ENCODE measurements around the gene SPATA2L.
A peak's percentile ranks its signal among the peaks of the same experiment; 100 is the strongest.

SPATA2L gene

DNA sequence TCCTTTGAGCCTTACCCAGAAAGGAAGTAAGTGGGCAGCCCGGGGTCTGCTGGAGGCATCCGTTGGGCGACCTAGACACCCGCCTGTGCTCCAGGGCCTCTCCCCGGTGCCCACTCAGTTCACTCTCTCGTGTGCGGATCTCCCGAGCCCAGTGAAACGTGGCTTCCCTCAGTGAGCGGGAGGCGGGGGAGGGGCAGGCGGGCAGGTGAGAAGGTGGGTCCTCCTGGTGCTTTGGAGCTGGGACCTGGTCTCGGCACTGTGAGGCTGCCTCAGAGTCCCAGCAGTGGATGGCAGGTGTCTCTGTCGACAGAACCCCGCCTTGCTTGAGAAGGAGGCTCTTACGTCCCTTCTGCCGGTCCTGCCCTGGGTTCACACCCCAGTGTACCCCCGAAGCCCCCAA, 27.8 kb upstream of the SPATA2L start:
- no peak for DNase-seq (ENCODE audit: low read depth)

- no peak for DNase-seq (ENCODE audit: low read depth)
Measured at GRCh38 chr16:89727406-89728120, 26.1 kb upstream of the SPATA2L start.

- DNase-seq (ENCODE audit: low read depth): peak; percentile 63
Measured at GRCh38 chr16:89723279-89724250, 22.1 kb upstream of the SPATA2L start.

DNA sequence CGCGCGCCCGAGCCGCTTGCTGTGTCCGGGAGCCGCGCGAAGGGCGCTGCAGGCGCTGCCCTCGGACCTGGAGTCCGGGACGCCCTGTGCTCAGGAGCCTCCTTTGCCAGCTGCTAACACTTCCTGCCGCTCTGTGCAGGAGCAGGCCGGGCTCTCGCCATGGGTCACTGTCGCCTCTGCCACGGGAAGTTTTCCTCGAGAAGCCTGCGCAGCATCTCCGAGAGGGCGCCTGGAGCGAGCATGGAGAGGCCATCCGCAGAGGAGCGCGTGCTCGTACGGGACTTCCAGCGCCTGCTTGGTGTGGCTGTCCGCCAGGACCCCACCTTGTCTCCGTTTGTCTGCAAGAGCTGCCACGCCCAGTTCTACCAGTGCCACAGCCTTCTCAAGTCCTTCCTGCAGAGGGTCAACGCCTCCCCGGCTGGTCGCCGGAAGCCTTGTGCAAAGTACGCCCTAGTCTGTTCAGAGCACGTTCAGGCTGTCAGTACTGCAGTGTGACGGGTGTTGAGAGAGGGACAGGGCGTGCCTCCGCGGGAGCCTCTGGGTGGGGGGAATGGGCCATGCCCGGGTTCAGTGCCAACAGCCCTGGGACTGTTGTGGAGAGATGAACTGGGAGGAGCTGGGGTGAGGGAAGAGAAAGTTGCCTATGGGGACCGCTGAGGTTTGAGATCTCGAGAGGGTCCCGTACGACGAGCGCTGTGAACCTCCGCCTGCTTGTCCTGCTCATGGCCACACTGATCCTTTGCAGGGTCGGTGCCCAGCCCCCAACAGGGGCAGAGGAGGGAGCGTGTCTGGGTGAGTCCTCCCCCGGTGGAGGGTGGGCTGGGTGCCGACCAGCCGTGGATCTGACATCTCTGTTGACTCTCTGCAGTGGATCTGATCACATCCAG, 21.1 kb upstream of the SPATA2L start:
- peak; percentile 51 for DNase-seq (ENCODE audit: low read depth)

DNA sequence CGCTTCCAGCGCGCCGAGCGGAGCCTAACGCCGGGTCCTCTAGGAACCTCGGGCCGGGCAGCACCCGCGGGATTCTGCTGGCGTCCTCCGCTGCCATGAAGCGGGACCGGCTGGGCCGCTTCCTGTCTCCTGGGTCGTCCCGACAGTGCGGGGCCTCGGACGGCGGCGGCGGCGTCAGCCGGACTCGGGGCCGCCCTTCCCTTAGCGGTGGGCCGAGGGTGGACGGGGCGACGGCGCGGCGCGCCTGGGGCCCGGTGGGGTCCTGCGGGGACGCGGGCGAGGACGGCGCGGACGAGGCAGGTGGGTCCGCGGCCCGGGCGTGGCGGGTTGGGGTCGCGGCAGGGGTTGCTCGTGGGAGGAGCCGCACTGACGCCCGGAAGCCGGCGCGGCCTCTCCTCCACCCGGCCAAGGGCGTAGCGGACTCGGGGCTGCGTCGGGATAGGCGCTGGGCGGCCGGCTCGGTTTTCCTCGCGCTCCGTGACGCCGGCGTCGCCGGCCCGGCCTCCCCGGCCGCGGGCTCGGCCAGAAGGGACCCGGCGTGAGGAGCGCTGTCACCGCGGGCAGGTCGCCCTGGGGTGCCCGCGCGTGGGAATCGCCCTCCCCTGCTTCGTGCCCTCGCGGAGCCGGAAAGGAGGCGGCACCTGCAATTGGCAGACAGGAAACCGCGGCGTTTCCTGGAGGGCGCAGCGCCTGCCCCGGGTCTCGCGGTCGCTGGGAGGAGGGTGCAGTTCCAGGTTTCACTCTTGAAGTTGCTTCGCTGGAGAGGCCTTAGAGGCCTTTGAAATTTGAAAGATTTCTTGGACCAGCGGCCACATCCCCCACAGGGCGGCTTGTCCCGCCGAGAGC, 20.3 kb upstream of the SPATA2L start:
- peak; percentile 87 for DNase-seq (ENCODE audit: low read depth)

DNA sequence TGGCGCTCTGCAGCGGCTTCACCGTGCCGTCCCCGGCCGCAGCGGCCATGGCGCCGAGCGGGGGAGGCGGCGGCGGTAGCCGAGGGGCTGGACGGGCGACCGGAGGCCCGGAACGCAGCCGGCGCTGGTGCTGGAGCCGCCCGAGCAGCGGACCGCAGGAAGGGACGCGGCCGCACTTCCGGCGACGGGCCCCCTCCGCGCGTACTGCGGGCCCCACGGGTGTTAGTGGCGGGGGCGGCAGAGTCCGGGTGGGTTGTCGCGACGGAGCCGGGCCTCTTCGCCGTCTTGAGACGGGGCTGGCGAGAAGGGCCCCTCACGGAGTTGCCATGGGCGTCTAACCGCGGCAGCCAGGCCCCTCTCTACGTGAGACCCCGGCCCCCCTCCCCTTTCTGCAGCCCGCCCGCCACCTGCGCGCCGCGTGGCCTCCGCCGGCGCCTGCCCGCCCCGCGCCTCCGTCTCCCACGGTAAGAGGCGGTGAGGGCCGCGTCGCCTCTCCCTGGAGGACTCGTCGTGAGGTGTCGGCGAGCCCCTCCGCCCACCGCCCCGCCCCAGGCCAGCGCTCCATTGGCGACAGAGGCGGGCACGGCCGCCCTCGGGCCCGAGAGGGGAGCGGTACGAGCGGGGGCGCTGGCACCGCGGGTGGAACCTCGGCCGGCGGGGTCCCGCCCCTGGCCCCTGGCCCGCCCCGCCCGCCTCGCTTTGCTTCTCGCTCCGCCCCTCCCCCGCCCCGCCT, 19.5 kb upstream of the SPATA2L start, which contains the start of the genes VPS9D1 and ZNF276:
Gene VPS9D1 (minus strand): TSS at position 86 of the 733 bp plus-strand sequence. CDS start 37 bp downstream, at position 49.
Gene ZNF276 (plus strand): TSS at position 725 of the 733 bp plus-strand sequence. CDS start 104 bp downstream, outside the sequence.
- peak; percentile 82 for DNase-seq (ENCODE audit: low read depth)

DNA sequence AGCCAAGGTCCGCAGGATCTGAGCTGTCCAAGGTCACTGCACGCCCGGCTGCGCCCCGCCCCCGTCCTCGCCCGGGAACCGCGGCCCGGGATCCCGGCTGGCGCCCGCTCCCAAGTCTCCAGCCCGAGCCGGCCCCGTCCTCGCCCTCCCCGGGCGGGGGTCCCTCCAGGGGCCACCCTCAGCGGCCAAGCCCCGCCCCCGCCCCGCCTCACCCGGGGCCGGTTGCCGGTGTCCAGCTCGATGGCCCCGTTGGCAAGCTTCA, 19.0 kb upstream of the SPATA2L start:
- DNase-seq (ENCODE audit: low read depth): no peak

GRCh38 chr16:89717688-89718505, 16.4 kb upstream of the SPATA2L start:
- no peak for DNase-seq (ENCODE audit: low read depth)

- no peak for DNase-seq (ENCODE audit: low read depth)
Measured at GRCh38 chr16:89716916-89717687, 15.6 kb upstream of the SPATA2L start.

DNA sequence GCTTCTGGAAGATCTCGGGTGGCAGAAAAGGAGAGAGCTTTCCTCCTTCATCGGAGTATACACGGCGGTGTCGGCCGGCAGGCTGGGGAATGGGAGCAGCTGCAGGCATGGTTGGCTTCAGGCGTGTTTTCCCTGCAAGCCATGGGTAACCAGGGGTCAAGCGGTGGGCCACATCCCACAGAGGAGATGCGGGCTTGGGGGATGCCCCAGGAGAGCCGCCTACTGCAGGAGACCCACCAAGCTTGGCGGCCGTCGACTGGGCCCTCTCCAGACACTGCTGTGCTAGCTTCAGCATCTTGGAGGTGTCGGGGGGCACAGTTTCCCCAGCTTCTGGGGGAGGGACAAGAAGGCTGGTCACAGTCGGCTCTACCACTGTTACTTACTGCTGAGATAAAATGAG, 15.0 kb upstream of the SPATA2L start:
- no peak for DNase-seq (ENCODE audit: low read depth)

GRCh38 chr16:89712274-89712781, 10.8 kb upstream of the SPATA2L start:
- no peak for DNase-seq (ENCODE audit: low read depth)

GRCh38 chr16:89711601-89712273, 10.2 kb upstream of the SPATA2L start:
- DNase-seq (ENCODE audit: low read depth): peak; percentile 57

GRCh38 chr16:89710709-89711564, 9.4 kb upstream of the SPATA2L start:
- DNase-seq (ENCODE audit: low read depth): no peak

- DNase-seq (ENCODE audit: low read depth): no peak
Measured at GRCh38 chr16:89709716-89710432, 8.4 kb upstream of the SPATA2L start.

- DNase-seq (ENCODE audit: low read depth): no peak
Measured at GRCh38 chr16:89709166-89709565, 7.7 kb upstream of the SPATA2L start.

DNA sequence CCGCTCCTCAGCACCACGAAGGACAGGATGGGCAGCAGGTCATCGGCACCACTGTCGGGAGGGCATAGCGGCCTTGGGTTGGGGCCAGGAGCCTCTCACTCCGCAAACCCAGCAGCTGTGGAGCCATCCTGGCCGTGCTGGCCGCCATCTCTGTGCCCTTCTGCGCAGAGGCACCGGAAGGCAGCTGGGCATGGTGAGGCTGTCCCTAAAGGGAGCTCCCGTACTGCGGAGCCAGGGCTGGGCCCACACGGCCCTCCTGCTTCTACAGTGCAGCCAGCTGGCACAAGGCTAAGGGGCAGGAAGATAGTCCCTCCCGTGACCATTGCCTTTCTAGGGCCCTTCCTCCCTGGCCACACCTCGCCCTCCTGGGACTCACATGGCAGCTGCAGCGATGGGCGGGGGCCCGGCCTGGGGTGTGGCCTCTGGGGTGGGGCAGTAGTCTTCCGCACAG, 7.0 kb upstream of the SPATA2L start:
- DNase-seq (ENCODE audit: low read depth): no peak

Data from T follicular helper cell (primary cell).